Ovary (tissue), 9 donors: ENCODE data around the gene HOXB2. TPM values are rescaled to one million over a fixed set of nuclear protein-coding genes. Genes with fewer than 3 reads are reported as not detected.

ENCODE experiments used
- DNase-seq, 5 donors: peaks; one replicate each; pipeline ENCODE4 v3.0.0-alpha.2; 2019 to 2020
- H3K27ac ChIP-seq, 2 donors: fragments of 200-600 bp; one replicate each; pipeline versions ENCODE4 v1.5.1 to v1.8.0; 2019 to 2022
- H3K27me3 ChIP-seq: fragments of 200-600 bp; one replicate; pipeline ENCODE4 v1.8.0; 2022
- H3K36me3 ChIP-seq: fragments of 200-600 bp; sonication (generic); one replicate; pipeline ENCODE4 v1.5.1; 2019
- H3K4me1 ChIP-seq: one replicate; pipeline ENCODE4 v1.8.1; 2013; ENCODE audit warnings: mild to moderate bottlenecking, moderate library complexity; ENCODE audit not compliant: insufficient read depth
- H3K4me3 ChIP-seq: fragments of 200-600 bp; sonication (generic); one replicate; pipeline ENCODE4 v1.5.1; 2017
- H3K9me3 ChIP-seq, 2 donors: fragments of 200-600 bp in 1 of 2; sonication (generic) in 1 of 2; one replicate each; pipeline versions ENCODE4 v1.5.1 to v1.8.1; 2013 to 2019; ENCODE audit warnings: mild to moderate bottlenecking in 1 of 2, moderate library complexity in 1 of 2
- CTCF ChIP-seq, 3 donors: fragments of 450-650 bp in 2 of 3; fragments of 200-600 bp in 1 of 3; IDR thresholded peaks; one replicate each; pipeline versions ENCODE4 v1.5.1 to v1.8.0; 2016 to 2022; ENCODE audit warnings: antibody characterized with exemption in 3 of 3, mild to moderate bottlenecking in 1 of 3
- EP300 ChIP-seq: sonication (generic); formaldehyde crosslinking; IDR thresholded peaks from one replicate; pipeline ENCODE4 v1.6.1; 2017; ENCODE audit warnings: antibody characterized with exemption
- POLR2A ChIP-seq: fragments of 450-650 bp; IDR thresholded peaks from one replicate; pipeline ENCODE4 v1.6.1; 2017; ENCODE audit warnings: antibody characterized with exemption, mild to moderate bottlenecking, moderate library complexity
- WGBS, 3 donors: extraction: QIAGEN DNeasy Blood & Tissue Kit in 1 of 3; methylation state at CpG; one replicate each; pipeline versions ENCODE4 v1.1.5 to v1.1.7; 2013 to 2017; 5-methylcytosine and 5-hydroxymethylcytosine counted together
- intact Hi-C, 4 donors: fragments of 100-400 bp; cut with DNase I; formaldehyde crosslinking; loops; one replicate each; pipeline versions ENCODE4 v1.11.0 to v1.15.1; 2022 to 2023
- polyA plus RNA-seq, 2 donors: library from polyadenylated mRNA; stranded (reverse); fragments of 200-250 nt in 1 of 2; fragments of 350-450 nt in 1 of 2; fragmentation: Illumina TruSeq in 1 of 2; extraction: RNeasy Lipid Tissue Mini Kit (QIAGEN cat#74804) in 1 of 2; gene quantifications; one replicate each; pipeline ENCODE4 v1.2.3, GENCODE V29; 2013 to 2014
- total RNA-seq, 7 donors: library from RNA; depleted of rRNA in 2 of 7; stranded (reverse); fragments of >200 nt in 2 of 7; fragmentation: NEBNext Ultra II Directional in 3 of 7; extraction: Animal tissue kit (Norgen Biotek cat#: 25700) in 3 of 7; gene quantifications; one replicate each; pipeline versions ENCODE4 v1.1.0 to v1.2.4, GENCODE V29; 2016 to 2023
- donor health status: DM: no; HTN: no; CAD: no; lungs with moderate emphysema.
- donor health status: DM: no; HTN: no; CAD: no.
- donor health status: Bipolar disorder and iron deficiency.
- donor health status: DM: yes; HTN: yes; CAD: no.
- donor health status: DM: no; HTN: no; CAD: no.
- donor health status: DM: yes; HTN: yes; CAD: no.

Gene HOXB2
- total and polyA plus RNA-seq, 9 donors, result 1.2 to 24.5 (median 7.0) TPM

- no peak for DNase-seq
- H3K4me1 ChIP-seq, result no peaks in the 10 kb centered on the region
- TF ChIP-seq EP300 (no peak), CTCF (IDR thresholded peaks at IDR 0.05) (no peak), POLR2A (no peak)
- no peak overlapping the region for H3K27ac ChIP-seq
- H3K27me3 ChIP-seq, result peaks cover 2% of the 10 kb centered on the region
- peaks cover 0 to 8% of the 10 kb centered on the region in 2 donors for H3K9me3 ChIP-seq
- no peaks in the 10 kb centered on the region for H3K36me3 ChIP-seq
- H3K4me3 ChIP-seq, result no peak overlapping the region
- 19 to 31% (median 22%) methylated on average over 33 of the region's 33 CpGs for WGBS, 3 donors
- intact Hi-C loops, result loop anchor here in 1 of 4 donors (10.0 kb wide), 1 partner anchor 237 kb away; no protein-coding TSS in a partner anchor
These were observed 47.2 kb upstream of the HOXB2 start for GRCh38 chr17:48592057-48592514.

DNA sequence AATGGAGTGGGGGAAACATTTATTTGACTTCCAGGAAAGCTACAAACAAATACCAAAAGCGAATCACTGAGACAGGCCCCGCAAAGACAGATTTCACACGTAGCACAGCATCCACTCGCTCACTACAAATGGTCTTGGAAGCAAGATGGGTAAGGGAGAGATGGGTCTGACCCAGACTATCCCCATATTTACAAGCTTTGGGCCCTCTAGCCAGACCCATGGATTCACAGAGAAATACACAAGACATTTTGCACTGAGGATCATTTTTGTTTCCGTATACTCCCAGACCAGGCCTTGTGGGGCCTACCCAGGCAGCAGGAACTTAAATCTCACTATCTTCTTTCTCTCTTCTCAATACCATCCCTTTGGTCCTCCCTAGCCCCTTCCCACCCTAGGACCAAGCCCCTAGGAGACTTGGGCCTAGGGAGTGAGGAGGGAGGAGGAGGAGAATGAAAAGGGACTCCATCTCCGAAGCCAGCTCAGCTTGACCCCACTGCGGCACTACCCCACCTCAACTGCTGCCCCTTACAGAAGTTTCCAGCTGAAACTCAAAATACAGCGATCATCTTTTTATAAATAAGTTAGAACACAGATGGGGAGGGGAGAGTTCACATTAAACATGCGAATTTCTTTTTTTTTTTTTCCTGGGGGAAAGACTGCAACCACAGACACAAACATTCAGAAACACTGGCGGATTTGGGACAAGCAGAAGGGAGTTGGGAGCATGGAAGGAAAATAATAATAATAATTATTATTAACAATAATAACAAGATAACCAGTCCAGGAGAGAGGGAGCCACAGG lies 46.5 kb upstream of the HOXB2 start:
- Histone ChIP-seq H3K4me3 (no peak overlapping the region), H3K9me3 (peaks cover 0 to 8% of the 10 kb centered on the region in 2 donors), H3K27me3 (peaks cover 2% of the 10 kb centered on the region), H3K4me1 (no peaks in the 10 kb centered on the region), H3K36me3 (no peaks in the 10 kb centered on the region), H3K27ac (no peak overlapping the region)
- no peak for DNase-seq
- TF ChIP-seq CTCF (IDR thresholded peaks at IDR 0.05), result no peak
- no peak for TF ChIP-seq POLR2A
- no peak for TF ChIP-seq EP300
- intact Hi-C loops, result loop anchor here in 1 of 4 donors (10.0 kb wide), 1 partner anchor 237 kb away; no protein-coding TSS in a partner anchor
- 78 to 84% (median 80%) methylated on average over 10 of the region's 10 CpGs for WGBS, 3 donors

- DNase-seq, result no peak
- Histone ChIP-seq H3K27ac (no peak overlapping the region), H3K27me3 (peaks cover 2% of the 10 kb centered on the region), H3K4me3 (no peak overlapping the region), H3K36me3 (no peaks in the 10 kb centered on the region), H3K9me3 (peaks cover 0 to 8% of the 10 kb centered on the region in 2 donors), H3K4me1 (peaks cover 2% of the 10 kb centered on the region)
- TF ChIP-seq EP300 (no peak), CTCF (IDR thresholded peaks at IDR 0.05) (no peak), POLR2A (no peak)
- intact Hi-C loops, result loop anchor here in 1 of 4 donors (10.0 kb wide), 1 partner anchor 236 kb away; no protein-coding TSS in a partner anchor
These were observed 45.8 kb upstream of the HOXB2 start for GRCh38 chr17:48590607-48591161.

DNA sequence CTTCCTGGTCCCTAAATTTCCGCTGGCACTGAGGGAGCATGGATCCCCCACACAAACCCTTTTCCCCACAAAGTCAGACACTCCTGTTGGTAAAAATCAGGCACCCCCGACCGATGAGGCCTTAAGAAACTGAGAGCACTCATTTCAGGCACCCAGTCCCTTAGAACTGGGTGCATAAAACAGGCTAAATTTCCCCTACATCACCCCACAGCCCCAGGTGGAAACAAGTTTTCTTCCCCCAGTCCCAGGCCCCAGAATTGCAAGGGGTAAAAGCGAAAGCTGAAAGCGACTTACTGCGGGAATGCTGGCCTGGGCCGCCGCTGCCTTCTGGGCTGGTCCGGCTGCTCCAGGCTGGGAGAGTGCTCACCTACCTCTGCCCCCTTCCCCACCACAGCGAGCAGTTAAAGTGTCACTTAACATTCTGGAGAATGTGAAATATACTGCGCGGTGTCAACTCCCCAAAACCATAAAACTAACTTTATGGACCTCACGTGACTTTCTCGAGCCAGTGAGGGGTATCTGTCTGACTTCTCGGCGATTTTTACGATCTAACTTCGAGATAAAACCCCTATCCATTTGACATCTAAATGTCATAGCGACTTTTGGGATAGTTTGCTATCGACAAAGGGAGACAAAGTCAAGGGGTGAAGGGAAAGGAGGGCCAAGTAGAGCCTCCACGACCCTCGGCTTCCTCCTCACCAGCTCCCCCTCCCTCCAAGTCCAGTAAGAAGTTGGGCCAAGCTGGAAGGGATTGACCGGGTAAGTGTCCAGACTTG lies 45.1 kb upstream of the HOXB2 start, which contains the start of gene HOXB3:
TSS of gene HOXB3 (minus strand) at position 411 of the 776 bp plus-strand sequence. CDS start 37,767 bp downstream, outside the sequence.
- Histone ChIP-seq H3K4me3 (peak within 1 kb of the TSS; percentile 27), H3K27ac (no peak within 1 kb of the TSS), H3K27me3 (no peaks in the 10 kb centered on the region), H3K9me3 (peaks cover 0 to 8% of the 10 kb centered on the region in 2 donors), H3K4me1 (peaks cover 3% of the 10 kb centered on the region), H3K36me3 (no peaks in the 10 kb centered on the region)
- DNase-seq, result no peak
- WGBS, 3 donors, result 39 to 50% (median 45%) methylated on average over 23 of the region's 23 CpGs
- no peak for TF ChIP-seq POLR2A
- TF ChIP-seq EP300, result no peak
- no peak for TF ChIP-seq CTCF (IDR thresholded peaks at IDR 0.05)
- intact Hi-C loops, result loop anchor here in 1 of 4 donors (10.0 kb wide), 1 partner anchor 235 kb away; no protein-coding TSS in a partner anchor
